ENCODE data around the gene ANKRD50. TPM values are rescaled to one million over a fixed set of nuclear protein-coding genes. Genes with fewer than 3 reads are reported as not detected.

Gene ANKRD50
- total RNA-seq, 1 experiment from 2014 or later = 16.5 TPM

- Histone ChIP-seq H3K9me3 (ENCODE audit: control insufficient read depth in 1 of 2, insufficient read depth in 1 of 2, low read depth in 1 of 2, low read length in 2 of 2) (no peaks in the 10 kb centered on the region), H3K79me2 (ENCODE audit: insufficient read depth, low read length) (no peaks in the 10 kb centered on the region), H3K4me3 (replicated peaks in 1 of 2; ENCODE audit: low read depth in 1 of 2, low read length in 2 of 2) (no peak overlapping the region), H4K20me1 (ENCODE audit: insufficient read depth) (no peaks in the 10 kb centered on the region), H2AFZ (ENCODE audit: low read depth, low read length, poor library complexity, severe bottlenecking) (no peak overlapping the region), H3K4me2 (ENCODE audit: low read length) (no peak overlapping the region), H3K27me3 (ENCODE audit: insufficient read depth, low read length) (no peaks in the 10 kb centered on the region), H3K4me1 (ENCODE audit: control insufficient read depth in 1 of 2, insufficient read depth in 2 of 2, low read length in 2 of 2) (no peaks in the 10 kb centered on the region), H3K27ac (ENCODE audit: low read depth, low read length) (no peak overlapping the region), H3K9me2 (ENCODE audit: insufficient read depth) (no peaks in the 10 kb centered on the region), H3K9ac (ENCODE audit: low read length) (no peak overlapping the region), H3K36me3 (ENCODE audit: control insufficient read depth in 1 of 2, insufficient read depth in 2 of 2, low read length in 2 of 2) (no peaks in the 10 kb centered on the region)
- RAD21 ChIA-PET (ENCODE audit: low non-redundant PET in 1 of 2, low total read pairs in 2 of 2, uncharacterized antibody in 2 of 2, unreplicated experiment in 2 of 2) = no interaction called here
- intact Hi-C loops (cut with micrococcal nuclease) = no loop called here
- no TSS peak for BruUV-seq (replicated peaks)
- TF ChIP-seq RAD21 (IDR thresholded peaks at IDR 0.05; ENCODE audit: low read depth) (no peak), ZBTB33 (IDR thresholded peaks at IDR 0.05; ENCODE audit: extremely low read depth, insufficient replicate concordance, low read length) (no peak), CTCF (IDR thresholded peaks at IDR 0.05 in 2 of 3, conservative IDR thresholded peaks at IDR 0.05 in 1 of 3; ENCODE audit: borderline replicate concordance in 1 of 3, insufficient read depth in 1 of 3, low read depth in 2 of 3, low read length in 2 of 3) (no peak), CEBPB (IDR thresholded peaks at IDR 0.05; ENCODE audit: low read depth) (no peak), POLR2A (IDR thresholded peaks at IDR 0.05; ENCODE audit: borderline replicate concordance, extremely low read depth, insufficient read depth, insufficient read length) (no peak), FOSL1 (IDR thresholded peaks at IDR 0.05; ENCODE audit: low read depth) (no peak), REST (IDR thresholded peaks at IDR 0.05; ENCODE audit: low read depth) (no peak), SIN3A (IDR thresholded peaks at IDR 0.05; ENCODE audit: low read depth) (no peak), EGR1 (IDR thresholded peaks at IDR 0.05; ENCODE audit: low read depth) (no peak), ZNF274 (IDR thresholded peaks at IDR 0.05; ENCODE audit: low read depth, low read length) (no peak), EZH2phosphoT487 (IDR thresholded peaks at IDR 0.05; ENCODE audit: borderline replicate concordance) (no peak), JUND (IDR thresholded peaks at IDR 0.05) (no peak), ZFX (IDR thresholded peaks at IDR 0.05) (no peak), ATF3 (IDR thresholded peaks at IDR 0.05) (no peak), SRF (IDR thresholded peaks at IDR 0.05; ENCODE audit: low read depth) (no peak), SP1 (IDR thresholded peaks at IDR 0.05; ENCODE audit: low read depth) (no peak)
- POLR2A ChIA-PET = no interaction called here
- ATAC-seq (no peak), DNase-seq (ENCODE audit: low read depth, low spot score) (no peak)
- CTCF ChIA-PET = no interaction called here
Observed at GRCh38 chr4:124658795-124659194, 53.7 kb downstream of the ANKRD50 start.

Data from HCT116 (cell line).